ENCODE data around the gene SLC35D2. TPM values are rescaled to one million over a fixed set of nuclear protein-coding genes. Genes with fewer than 3 reads are reported as not detected.

SLC35D2 gene
- polyA plus RNA-seq = 10 to 100 TPM; 11.6 to 16.0 (median 14.1) TPM

DNA sequence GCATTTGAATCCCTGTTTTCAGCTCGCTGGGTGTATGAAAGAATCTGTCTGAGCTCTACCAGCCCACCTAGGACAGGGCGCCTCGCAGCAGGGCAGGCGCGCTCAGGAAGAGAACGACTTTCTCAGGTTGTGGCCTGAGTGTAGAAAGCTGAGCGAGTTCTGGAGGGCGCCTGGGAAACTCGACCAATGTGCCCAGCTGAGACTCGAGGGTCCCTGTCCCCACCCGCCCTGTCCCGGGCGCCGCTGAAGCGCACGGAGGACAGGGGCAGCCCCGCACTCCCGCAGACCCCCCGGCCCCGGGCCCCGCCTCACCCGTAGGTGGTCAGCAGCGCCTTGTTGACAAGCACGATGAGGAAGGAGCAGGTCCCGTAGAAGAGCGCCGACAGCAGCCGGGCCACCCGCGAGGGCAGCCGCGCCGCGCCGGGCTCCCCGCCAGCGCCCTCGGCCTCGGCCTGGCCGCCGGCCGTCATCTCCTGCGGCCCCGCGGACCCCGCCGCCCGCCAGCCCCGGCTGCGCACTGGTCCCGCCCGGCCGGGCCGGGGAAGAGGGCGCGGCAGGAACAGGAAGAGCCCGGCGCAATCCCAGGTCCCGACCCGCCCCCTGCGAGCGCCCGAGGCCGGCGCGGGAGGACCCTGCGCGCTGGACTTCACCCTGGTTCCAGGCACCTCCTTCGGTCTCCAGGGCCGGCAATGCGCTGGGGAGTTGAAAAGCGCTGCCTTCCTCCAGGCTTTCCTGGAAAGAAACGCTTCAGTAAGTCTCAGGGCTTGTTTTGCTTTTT, at the start of gene SLC35D2:
SLC35D2 (minus strand) TSS at position 547 of the 778 bp plus-strand sequence; CDS start at position 470, 77 bp downstream.
- Mint-ChIP-seq H3K4me1 (peaks cover 36 to 44% of the 10 kb centered on the region in 2 donors), H3K27ac (peak within 1 kb of the TSS; percentile 43 to 91 (median 74))

DNA sequence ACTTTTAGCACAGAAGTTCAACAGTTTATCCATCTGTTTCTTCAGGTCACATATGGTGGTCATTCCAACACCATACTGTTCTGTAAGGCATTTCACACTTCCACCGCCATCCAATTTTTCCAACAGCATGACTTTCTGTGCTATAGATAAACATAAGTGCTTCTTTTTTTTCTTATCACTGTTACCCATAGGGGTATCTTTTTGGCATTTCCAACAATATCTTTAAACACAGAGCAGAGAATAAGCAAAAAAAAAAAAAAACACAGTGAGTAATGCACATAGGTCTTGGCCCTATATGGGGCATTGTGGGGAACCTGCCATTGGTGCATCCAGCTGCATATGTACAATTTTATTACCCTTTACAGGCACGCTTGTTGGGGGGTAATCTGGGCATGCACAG, 46.9 kb upstream of the SLC35D2 start:
- Mint-ChIP-seq H3K36me3 (no peaks in the 10 kb centered on the region), H3K27ac (no peak overlapping the region), H3K4me1 (peaks cover 17 to 24% of the 10 kb centered on the region in 2 donors), H3K27me3 (ENCODE audit: low read depth in 3 of 3) (peaks cover 3 to 13% (median 4%) of the 10 kb centered on the region in 3 donors), H3K9me3 (no peaks in the 10 kb centered on the region), H3K4me3 (no peak overlapping the region)
- no peak for DNase-seq

More for the DNA sequence above, at the start of gene SLC35D2:
- DNase-seq = peak; percentile 23 to 28 (median 27)
- H3K9me3 Mint-ChIP-seq = no peaks in the 10 kb centered on the region
- H3K27me3 Mint-ChIP-seq (ENCODE audit: low read depth in 3 of 3) = peaks cover 0 to 2% (median 1%) of the 10 kb centered on the region in 3 donors
- peaks cover 0 to 13% (median 0%) of the 10 kb centered on the region in 3 donors for H3K36me3 Mint-ChIP-seq
- H3K4me3 Mint-ChIP-seq = peak within 1 kb of the TSS; percentile 87 to 93 (median 87)

DNA sequence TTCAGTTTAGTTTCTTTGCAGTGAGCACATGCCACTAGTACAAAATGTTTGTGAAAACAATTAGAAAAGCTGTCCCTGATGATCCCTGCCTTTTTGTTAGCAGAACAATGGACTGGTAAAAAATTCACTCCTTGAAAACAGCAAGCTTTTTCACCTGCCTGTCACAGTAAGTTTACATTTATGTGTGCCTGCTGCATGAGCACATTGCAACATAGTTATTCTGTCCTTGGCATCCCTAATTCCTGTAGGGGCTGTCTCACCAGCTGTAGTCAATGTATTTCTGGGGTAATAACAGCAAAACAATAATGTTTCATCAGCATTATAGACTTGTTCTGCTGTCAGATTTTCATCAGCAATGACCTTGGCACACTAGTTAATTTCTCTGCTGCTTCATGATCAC, 46.2 kb upstream of the SLC35D2 start:
- DNase-seq = no peak
- Mint-ChIP-seq H3K36me3 (no peaks in the 10 kb centered on the region), H3K27me3 (ENCODE audit: low read depth in 3 of 3) (peaks cover 3 to 13% (median 4%) of the 10 kb centered on the region in 3 donors), H3K27ac (no peak overlapping the region), H3K4me3 (no peak overlapping the region), H3K4me1 (peaks cover 21 to 27% of the 10 kb centered on the region in 2 donors), H3K9me3 (no peaks in the 10 kb centered on the region)

DNA sequence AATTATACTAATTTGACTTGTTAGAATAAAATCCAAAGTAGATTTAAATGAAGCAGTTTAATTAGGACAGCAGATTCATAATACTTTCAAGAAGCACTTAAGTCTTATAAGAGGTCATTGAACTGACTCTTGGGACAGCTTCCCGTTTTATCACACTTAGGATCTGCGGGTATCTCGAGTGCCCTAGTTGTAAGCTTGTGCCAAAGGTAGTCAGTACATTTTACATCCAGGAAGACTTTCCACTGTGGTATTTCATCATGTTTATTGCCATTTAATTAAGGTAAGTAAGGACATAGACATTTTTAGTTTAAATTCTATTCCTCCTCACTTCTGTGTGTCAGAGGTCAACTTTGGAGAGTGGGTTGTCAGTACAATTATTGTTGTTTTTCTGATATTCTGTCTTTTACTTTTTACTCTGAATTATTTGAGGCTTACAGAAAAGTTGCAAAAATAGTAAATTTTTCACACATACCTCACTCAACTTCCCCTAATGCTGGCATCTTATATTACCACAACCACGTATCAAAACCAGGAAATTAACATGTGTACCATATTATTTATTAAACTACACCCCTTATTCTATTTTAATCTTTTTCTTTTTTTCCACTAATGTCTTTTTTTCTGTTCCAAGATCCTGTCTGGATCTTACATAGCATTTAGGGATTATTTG, 42.1 kb upstream of the SLC35D2 start:
- H3K9me3 Mint-ChIP-seq = no peaks in the 10 kb centered on the region
- peak overlapping the region; percentile 56 to 80 (median 78) for H3K4me3 Mint-ChIP-seq
- H3K4me1 Mint-ChIP-seq = peaks cover 23 to 35% of the 10 kb centered on the region in 2 donors
- peak; percentile 54 to 66 (median 62) for DNase-seq
- H3K27ac Mint-ChIP-seq = peak overlapping the region; percentile 72 to 89 (median 87)
- H3K36me3 Mint-ChIP-seq = no peaks in the 10 kb centered on the region
- peaks cover 2 to 7% (median 4%) of the 10 kb centered on the region in 3 donors for H3K27me3 Mint-ChIP-seq (ENCODE audit: low read depth in 3 of 3)

DNA sequence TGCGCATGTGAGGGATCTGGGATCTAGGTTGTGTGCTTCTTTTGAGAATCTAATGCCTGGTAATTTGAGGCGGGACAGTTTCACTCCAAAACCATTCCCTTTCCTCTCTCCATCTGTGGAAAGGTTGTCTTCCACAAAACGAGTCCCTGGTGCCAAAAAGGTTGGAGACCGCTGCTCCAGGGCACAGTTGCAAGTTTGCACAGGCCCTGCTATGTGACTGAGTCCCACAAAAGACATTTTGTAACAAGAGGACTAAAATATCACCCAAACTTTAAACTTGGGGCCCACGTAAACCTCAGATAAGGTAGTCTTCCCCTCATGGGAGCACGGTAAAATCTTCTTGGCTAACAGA, 40.5 kb upstream of the SLC35D2 start:
- Mint-ChIP-seq H3K4me3 (no peak overlapping the region), H3K27ac (peak overlapping the region in 1 of 6 donors; percentile 14), H3K27me3 (ENCODE audit: low read depth in 3 of 3) (peaks cover under 1 to 7% (median 6%) of the 10 kb centered on the region in 3 donors), H3K36me3 (no peaks in the 10 kb centered on the region), H3K4me1 (peaks cover 39 to 47% of the 10 kb centered on the region in 2 donors), H3K9me3 (no peaks in the 10 kb centered on the region)
- DNase-seq = no peak

DNA sequence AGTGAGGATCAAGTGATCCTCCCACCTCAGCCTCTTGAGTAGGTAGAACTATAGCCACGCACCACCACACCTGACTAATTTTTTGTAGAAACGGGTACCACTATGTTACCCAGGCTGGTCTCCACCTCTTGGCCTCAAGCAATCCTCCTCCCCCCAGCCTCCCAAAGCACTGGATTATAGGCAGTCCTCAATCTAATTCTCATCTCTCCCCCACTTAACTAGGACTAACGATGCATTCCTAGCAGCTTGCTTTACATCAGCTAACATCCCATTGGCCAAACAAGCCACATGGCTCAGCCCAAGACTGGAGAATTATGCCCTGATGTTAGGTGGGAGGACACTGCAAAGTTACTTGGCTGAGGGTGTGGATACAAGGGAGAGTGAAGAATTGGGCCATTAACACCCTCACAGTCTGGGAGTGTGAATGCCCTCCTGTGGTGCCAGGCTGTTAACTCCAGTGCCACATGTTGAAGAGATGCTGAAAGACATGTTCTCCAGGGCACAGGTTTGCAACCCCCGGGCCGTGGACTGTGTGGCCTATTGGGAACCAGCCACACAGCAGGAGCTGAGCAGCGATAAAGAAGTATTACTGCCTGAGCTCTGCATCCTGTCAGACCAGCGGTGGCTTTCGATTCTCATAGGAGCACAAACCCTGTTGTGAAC, 39.9 kb upstream of the SLC35D2 start:
- Mint-ChIP-seq H3K27ac (no peak overlapping the region), H3K36me3 (no peaks in the 10 kb centered on the region), H3K4me3 (no peak overlapping the region), H3K4me1 (peaks cover 39 to 46% of the 10 kb centered on the region in 2 donors), H3K9me3 (no peaks in the 10 kb centered on the region), H3K27me3 (ENCODE audit: low read depth in 3 of 3) (peaks cover 3 to 9% (median 6%) of the 10 kb centered on the region in 3 donors)
- no peak for DNase-seq

DNA sequence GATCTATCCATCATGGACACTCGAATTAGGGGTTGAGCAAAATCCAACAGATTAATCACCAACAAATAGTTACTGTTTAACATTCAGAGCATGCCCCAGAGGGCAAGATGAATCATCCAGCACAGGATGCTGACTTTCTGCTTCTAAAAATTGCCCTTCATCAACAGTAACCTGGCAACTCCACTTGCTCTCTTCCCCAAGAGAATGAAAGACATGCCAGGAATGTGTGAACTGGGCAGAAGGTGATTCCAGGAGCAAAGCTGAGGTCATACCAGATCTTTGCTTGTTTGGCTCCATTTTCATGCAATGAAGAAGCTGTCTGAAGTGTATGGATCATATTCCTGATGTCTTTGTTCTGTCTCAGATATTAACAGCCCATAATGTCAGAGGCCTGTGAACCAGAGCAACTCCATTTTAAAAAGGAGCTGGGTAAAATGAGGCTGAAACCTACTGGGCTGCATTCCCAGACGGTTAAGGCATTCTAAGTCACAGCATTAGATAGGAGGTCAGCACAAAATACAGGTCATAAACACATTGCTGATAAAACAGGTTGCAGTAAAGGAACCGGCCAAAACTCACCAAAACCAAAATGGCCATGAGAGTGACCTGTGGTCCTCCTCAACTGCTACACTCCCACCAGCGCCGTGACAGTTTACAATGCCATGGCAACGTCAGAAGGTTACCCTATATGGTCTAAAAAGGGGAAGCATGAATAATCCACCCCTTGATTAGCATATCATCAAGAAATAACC, 37.1 kb upstream of the SLC35D2 start:
- Mint-ChIP-seq H3K36me3 (no peaks in the 10 kb centered on the region), H3K9me3 (no peaks in the 10 kb centered on the region), H3K4me3 (peak overlapping the region in 3 of 5 donors; percentile 81 to 91 (median 83)), H3K4me1 (peaks cover 38% of the 10 kb centered on the region in 2 donors), H3K27ac (peak overlapping the region in 3 of 6 donors; percentile 77 to 88 (median 84)), H3K27me3 (ENCODE audit: low read depth in 3 of 3) (peaks cover 10 to 18% (median 14%) of the 10 kb centered on the region in 3 donors)
- DNase-seq = no peak

DNA sequence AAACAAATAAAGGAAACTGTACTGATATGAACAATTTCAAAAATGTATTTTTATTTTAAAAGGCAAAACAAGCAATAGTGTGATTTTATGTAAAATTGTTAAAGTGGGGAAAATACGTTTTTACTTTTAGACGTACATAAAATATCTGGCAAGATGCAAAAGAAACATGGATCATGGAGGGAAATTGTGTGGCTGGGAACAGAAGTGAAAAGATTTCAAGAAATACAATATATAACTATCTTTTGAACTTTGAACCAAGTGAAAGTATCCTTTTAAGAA, 36.1 kb upstream of the SLC35D2 start:
- DNase-seq = no peak
- Mint-ChIP-seq H3K4me3 (peak overlapping the region; percentile 78 to 91 (median 83)), H3K27ac (peak overlapping the region; percentile 77 to 88 (median 86)), H3K4me1 (peaks cover 27 to 28% of the 10 kb centered on the region in 2 donors), H3K36me3 (no peaks in the 10 kb centered on the region), H3K9me3 (no peaks in the 10 kb centered on the region), H3K27me3 (ENCODE audit: low read depth in 3 of 3) (peaks cover 10 to 18% (median 14%) of the 10 kb centered on the region in 3 donors)

DNA sequence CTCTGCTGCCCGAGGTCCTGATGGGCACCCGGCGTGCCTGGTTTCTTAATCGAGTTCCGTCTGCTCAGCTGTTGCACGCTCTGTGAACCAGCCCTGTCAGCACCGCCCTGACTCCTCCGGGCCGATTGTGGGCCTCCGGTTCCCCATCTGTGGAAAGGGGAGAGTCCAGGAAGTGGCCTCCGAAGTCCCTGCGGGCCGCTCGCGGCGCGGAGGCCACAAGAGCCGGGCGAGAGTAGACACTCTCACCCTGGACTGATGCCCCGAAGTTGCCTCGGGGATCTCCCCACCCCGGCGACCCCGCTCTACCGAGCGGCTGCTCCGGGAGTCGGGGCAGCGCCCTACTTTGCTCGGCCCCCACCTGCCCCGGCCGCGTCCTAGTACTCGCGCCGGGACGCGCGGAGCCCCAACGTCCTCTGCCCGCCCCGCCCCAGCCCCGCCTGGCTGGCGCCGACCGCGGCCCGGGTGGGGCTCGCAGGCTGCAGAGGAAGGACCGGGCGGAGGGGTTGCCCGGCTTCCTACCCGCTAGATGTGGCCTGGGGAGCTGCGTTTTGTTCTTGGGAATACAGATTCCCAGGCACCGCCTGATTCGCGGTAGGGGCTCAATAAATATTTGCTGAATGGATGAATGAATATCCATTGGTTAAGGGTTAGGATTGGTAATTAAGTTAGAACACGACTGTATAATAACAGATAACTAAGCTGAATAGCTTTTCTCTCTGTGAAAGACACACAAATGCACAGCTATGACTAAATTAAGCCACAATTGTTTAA, 35.6 kb upstream of the SLC35D2 start:
- H3K27me3 Mint-ChIP-seq (ENCODE audit: low read depth in 3 of 3) = peaks cover 10 to 18% (median 14%) of the 10 kb centered on the region in 3 donors
- H3K4me3 Mint-ChIP-seq = peak overlapping the region; percentile 88 to 93 (median 91)
- peak overlapping the region; percentile 77 to 96 (median 92) for H3K27ac Mint-ChIP-seq
- DNase-seq = peak in 2 of 3 donors; percentile 54 to 57
- peaks cover 28 to 30% of the 10 kb centered on the region in 2 donors for H3K4me1 Mint-ChIP-seq
- no peaks in the 10 kb centered on the region for H3K9me3 Mint-ChIP-seq
- no peaks in the 10 kb centered on the region for H3K36me3 Mint-ChIP-seq

DNA sequence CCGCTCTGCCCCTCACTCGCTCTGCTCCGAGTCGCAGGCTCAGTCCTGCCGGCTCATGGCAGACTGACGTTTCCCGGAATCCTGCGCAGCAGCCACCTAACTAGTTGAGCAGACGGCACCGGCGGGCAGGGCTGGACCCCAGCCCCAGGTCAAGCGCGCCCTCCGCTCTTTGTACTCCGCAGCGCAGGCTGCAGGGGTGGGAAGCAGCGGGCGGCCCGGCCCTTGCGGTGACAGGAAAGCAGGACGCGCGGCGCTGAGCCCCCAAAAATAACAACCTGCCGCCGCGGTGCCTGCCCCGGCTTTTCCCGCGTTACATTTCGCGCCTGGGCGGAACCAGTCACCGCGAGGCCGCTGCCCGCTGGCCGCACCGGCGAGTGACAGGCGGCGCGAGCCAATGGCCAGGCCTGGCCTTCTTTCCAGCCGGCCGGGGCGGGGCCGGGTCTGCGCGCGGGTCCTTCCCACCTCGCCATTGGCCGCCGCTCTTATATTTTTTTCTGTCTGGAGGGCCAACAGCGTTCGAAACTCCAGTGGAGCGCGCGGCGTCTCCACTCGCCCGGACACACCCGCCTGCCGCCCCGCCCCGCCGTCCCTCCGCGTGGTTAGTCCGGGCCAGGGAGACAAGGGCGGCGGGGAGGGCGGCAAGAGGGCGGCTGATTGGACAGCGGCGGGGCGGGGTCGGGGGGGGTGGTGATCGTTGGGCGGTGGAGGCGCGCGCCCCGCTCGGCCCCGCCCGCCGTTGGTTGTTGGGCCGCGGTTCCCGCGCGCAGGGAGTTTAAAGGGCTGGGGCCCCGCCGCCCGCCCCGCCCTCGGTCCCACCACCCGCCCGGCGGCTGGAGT, 34.8 kb upstream of the SLC35D2 start, which contains the start of gene ZNF367:
ZNF367 (minus strand) TSS at position 288 of the 837 bp plus-strand sequence. CDS start 338 bp downstream, outside the sequence.
- no peaks in the 10 kb centered on the region for H3K36me3 Mint-ChIP-seq
- DNase-seq = peak; percentile 92 to 94 (median 93)
- peak within 1 kb of the TSS; percentile 91 to 99 (median 98) for H3K27ac Mint-ChIP-seq
- H3K27me3 Mint-ChIP-seq (ENCODE audit: low read depth in 3 of 3) = peaks cover 10 to 17% (median 14%) of the 10 kb centered on the region in 3 donors
- H3K4me3 Mint-ChIP-seq = peak within 1 kb of the TSS; percentile 90 to 95 (median 93)
- H3K4me1 Mint-ChIP-seq = peaks cover 32 to 38% of the 10 kb centered on the region in 2 donors
- H3K9me3 Mint-ChIP-seq = no peaks in the 10 kb centered on the region

DNA sequence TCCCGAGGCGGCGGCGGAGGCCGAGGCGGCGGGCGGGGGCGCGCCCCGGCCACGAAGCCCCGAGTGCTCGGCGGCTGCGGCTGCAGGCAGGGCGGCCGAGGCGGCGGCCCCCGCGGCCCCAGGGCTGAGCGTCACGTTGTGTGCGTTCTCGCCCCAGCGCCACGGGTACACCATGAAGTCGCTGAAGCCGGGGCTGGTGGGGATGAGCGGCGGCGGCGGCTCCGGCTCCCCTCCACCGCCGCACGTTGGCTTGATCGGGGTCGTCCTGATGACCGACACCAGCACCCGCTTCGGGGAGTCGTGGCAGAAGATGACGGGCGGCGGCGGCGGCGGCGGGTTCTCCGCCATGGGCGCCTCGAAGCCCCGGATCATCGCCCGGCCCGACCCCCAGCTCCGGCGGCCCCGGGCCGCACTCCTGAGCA, 34.2 kb upstream of the SLC35D2 start:
- Mint-ChIP-seq H3K4me1 (peaks cover 33 to 42% of the 10 kb centered on the region in 2 donors), H3K27me3 (ENCODE audit: low read depth in 3 of 3) (peaks cover 10 to 16% (median 14%) of the 10 kb centered on the region in 3 donors), H3K9me3 (no peaks in the 10 kb centered on the region), H3K27ac (peak overlapping the region; percentile 77 to 92 (median 87)), H3K36me3 (no peaks in the 10 kb centered on the region), H3K4me3 (peak overlapping the region; percentile 76 to 91 (median 81))
- DNase-seq = no peak
